Stimulated activated CD4-positive, alpha-beta T cell treated with anti-CD3 and anti-CD28 coated beads, Interleukin-2, amount 100 ng/mL, for 48 hours (primary cell): Measurements from ENCODE around the gene ACADL.
A peak's percentile ranks its signal among the peaks of the same experiment; 100 is the strongest.

Source experiments
- DNase-seq, 2 donors: peaks; one replicate each; pipeline ENCODE4 v3.0.0-alpha.2; 2020

The ACADL gene

DNA sequence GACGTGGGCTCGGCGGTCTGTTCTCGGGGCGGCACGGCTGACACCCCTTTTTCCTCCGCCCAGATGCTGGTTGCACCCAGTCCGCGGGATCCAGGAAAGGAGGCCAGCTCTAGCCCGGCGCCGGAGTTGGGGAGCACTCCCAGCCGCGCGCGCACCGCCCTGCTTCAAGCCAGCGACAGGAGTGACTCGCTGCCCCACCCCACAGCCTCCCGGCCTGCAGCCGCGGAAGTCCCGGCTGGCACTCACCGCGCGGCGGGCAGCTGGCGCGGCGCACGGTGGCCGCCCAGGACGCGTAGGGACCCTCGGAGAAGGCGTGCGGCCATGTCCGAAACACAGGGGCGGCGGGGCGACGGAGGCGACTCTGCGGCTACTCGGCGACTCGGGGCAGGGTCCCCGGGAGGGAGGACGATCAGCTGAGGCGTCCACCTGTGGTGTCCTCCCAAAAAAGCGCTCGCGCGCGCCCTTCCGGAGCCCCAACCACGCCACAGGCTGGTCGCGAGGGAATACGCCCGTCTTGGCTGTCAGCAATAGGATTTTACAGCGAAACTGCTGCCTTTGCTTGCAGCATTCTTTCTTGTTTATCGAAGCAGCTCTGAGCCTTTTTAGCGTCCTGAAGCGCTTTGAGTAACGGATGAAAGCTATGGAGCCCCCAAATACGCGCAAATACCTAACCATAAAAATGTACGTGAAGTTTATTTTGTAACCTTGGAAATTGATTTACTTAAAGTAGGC, at the start of gene ACADL:
TSS of gene ACADL (minus strand) at position 507 of the 732 bp plus-strand sequence. CDS start at position 323, 184 bp downstream.
- DNase-seq = peak in 1 of 2 donors; percentile 6

DNA sequence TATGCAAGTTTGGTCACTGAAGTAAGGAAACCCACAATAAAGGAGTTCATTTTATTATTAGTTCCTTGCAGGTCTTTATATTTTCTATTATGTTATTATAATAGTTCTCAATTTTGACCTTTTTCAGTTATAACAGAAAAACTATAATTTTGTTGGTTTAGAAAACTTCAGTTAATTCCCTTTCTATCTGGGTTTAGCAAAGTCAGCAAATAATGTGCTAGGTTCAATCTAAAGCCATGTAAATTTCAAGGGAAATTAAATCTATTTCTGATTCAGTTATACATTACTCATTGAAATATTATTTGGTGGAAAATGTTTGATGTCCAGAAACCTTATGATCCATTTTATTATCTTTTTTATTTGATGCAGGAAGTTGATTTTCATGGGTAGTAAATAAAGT, 46.1 kb upstream of the ACADL start:
- DNase-seq = no peak

DNA sequence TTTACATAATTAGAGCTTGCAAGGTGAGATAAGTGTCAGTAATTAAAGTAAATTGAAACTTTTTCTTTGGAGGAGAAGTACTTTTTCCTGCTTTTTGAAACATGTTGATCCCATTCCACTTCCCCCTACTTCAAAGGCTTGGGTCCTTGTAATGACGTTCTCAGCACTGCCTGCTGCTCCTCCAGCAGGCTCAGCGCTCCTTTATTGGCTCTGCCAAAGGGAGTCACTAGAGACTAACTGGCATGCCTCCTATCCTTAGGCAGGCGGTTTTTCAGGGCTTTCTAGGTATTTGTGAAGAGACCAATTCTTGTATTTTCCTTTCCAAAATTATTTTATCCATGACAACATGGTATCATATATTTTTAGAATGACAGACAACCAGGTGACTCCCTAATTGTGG, 43.9 kb upstream of the ACADL start:
- DNase-seq = no peak

DNA sequence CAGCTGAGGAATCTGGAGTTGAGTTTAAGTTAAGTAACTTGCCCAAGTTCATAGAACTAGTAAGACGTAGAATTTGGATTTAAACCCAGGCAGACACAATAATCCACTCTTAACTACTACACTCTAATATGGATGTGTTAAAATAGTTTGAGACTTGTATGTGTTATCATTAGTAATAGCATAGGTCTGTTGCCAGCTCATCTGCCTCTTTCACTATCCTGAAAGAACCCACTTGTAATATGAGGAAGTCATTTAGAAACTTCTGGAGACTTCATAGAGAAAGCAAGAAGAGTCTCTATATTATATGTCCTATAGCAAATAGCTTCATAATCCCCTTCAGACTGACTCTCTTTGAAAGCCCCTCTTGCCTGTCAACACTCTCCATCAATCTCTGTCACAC, 43.0 kb upstream of the ACADL start:
- DNase-seq = no peak

DNA sequence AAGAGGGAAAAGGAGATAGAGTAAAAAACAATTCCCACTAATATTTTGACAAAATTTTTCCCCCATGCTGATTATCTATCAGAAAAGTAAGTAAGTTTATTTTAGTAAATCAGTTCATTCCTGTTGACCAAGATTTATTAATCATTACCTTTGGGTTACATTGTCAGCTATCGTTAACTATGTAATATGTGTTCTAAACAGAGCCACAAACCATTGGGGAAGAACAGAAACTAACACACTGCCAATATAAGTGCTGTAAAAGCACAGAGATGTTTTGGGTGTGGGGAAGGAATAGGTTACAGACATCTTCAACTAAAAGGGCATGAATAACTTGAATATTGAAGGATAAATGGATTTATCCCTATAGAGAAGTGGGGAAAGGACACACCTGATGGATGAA, 42.5 kb upstream of the ACADL start:
- no peak for DNase-seq

DNA sequence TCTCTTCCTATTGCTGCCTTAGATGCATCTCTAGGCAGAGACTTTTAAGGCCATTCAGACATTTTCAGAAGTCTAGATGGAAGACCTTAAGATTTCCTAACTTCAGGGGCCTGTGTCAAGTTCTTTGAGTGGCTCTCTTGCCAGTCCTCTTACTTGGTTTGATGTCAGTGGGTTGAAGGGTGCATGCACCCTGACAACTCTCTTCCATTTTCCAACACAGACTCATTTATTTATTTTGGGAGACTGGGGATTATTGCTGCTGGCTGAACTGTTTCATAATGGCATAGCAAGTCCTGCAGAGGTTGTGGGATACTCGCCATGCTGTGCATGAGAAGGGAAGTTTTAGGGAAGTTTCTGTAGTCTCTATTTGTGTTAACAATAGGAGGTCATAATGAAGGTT, 39.0 kb upstream of the ACADL start:
- DNase-seq = no peak

DNA sequence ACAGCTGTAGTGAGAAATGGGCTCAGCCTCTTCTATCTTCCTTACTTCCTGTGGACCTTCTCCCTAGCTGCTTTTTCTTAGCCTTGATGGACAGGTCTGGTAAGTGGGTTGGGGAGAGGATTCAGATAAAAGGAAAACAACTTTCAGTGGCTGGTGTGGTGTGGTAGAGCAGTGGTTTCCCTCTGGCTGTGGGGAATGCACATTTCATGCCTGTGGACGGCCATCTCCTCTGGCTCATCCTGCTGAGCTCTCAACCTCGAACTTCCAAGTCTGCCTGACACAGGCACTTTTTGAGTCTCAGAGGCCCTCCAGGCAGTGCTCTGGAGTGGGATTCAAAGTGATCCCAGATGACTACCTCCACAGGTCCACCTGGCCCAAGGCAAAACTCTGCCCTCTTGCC, 38.6 kb upstream of the ACADL start:
- DNase-seq = no peak

DNA sequence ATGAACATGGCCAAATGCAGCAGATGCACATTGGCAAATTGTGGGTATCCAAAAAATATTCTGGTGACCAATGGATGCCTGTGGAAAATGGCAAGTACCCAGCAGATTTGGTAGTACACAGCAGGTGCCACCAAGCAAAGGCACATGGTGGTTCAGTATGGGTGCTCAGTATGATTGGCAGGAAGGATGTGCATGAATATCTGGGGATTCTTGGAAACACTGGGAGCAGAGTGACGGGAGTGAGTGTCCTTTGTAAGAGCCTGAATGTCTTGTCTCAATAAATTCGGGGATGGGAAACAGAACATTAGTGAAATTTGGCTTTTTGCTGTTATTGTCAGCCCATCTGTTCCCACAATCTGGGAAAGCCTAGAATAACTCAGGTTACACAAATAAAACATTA, 36.8 kb upstream of the ACADL start:
- DNase-seq = no peak

DNA sequence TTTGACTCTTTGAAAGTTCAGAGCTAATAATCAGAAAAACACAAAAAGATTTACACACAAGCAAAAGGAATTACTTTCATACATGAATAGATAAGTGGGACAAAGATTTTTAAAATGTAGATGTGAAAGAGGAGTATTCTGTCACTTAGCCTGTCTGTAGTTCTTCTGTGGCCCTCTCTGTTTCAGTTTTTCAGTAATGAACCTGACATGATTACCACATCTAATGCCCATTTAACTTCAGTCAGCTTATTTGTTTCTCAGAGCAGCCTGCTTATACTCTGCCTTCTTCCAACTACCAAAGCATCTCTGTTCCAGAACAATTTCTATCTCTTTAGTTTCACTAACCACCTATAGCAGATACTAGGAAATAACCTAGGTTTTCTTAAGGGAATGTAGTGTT, 34.4 kb upstream of the ACADL start:
- no peak for DNase-seq

DNA sequence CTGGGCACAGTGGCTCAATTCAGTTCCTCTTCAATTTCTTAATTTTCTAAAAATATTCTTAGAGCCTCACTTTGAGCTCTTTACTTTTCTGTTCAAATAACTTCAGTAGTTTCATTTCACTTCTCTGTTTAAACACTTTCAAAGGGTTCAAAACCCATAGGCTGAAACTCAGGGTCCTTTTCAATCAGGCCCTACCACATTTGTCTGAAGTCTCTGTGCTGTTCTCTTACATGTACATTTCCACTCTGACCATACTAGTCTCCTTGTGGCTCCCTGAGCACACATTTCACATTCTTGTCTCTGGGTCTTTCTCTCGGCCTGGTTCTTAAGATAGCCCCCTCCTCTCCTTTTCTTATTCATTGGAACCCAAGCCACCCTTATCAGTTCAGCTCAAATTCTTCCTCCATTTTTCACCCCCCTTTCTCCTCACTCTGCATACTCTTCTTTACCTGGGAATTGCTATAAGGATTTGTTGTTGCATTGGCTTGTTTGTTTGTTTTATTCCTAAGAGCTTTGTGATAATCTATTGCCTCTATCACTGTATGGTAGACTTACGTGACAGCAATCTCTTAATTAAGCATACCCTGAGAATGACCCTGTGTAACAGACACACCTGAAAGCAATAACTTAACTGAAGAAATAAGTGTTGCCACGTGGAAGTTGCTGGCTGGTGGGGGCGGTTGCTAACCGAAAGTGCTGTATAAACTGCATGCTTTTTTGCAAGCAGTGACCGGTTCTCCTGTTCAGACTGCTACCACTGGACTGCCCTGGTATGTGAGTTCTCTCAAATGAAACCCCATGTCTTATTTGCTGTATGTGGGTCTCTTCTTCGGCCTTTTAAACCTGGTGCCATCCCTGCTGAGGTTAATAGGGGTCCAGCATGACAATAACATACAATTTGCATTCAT, 27.7 kb upstream of the ACADL start:
- DNase-seq = no peak

DNA sequence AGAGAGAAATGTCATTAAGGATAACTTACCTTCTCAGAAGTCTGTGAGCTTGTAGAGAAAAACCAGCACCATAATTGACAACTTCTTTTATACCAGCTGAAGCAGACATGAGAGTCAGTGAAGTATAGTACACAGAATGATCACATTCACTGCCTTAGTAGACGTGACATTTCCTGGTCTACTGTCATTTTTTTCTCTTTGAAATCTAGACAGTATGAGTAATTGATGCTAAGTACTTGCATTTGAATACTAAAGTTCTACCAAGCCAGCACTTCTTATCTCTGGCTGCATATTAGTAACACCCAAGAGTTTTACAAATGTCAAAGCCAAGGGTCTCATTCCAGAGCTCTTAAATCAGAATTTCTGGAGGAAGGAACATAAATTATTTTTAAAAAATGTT, 25.4 kb upstream of the ACADL start:
- DNase-seq = no peak

DNA sequence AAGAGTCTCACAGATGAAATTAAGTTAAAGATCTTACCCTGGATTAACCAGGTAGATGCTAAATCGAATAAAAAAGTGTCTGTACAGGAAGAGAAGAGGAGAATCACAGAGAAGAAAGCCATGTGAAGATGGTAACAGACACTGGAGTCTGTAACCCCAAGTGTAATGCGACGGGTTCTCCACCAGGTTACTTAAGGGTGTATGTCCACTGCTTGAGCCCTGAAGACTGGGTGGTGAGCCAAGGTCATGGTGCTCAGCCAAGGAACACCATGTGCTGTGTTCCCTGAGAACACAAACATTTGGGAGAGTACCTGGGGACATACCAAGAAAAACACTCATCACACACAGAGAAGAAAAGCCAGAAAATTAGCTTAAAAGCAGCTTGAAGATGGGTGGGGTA, 8.2 kb upstream of the ACADL start:
- no peak for DNase-seq

DNA sequence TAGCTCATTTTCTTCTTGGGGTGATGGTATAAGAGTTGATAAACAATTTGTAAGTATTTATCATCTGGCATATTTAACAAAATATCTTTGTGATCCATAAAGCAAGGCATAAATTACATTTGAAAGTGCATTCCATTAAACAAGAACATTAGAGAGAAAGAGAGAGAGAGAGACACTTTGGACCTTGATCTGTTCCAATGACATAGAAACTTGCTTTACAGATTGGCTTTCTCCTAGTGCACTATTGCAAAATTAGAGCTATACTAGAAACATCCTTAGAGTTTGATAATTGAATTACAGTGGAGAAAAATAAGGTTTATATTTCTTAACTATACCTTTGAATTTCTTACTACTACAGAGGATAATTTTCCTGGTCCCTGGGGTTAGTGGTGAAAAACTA, 5.7 kb upstream of the ACADL start:
- DNase-seq = no peak

DNA sequence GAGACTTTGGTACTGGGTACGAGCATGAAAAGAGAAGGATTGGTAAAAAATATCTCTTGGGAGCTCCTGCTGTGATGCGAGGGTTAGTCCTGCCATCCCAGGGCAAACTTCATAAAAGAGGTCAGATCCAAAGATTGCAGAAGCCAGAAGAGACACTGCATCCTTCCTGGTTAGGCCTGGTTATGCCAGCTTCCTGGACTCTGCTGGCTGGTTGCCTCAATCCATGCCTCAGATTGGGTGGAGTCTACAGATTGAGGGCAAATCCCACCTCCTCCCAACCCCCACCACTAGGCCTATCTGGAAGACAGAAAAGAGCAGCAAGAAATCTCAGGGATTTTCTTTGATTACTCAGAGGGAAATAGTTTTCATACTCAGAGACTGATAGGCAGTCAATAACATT, 5.3 kb upstream of the ACADL start:
- DNase-seq = no peak

DNA sequence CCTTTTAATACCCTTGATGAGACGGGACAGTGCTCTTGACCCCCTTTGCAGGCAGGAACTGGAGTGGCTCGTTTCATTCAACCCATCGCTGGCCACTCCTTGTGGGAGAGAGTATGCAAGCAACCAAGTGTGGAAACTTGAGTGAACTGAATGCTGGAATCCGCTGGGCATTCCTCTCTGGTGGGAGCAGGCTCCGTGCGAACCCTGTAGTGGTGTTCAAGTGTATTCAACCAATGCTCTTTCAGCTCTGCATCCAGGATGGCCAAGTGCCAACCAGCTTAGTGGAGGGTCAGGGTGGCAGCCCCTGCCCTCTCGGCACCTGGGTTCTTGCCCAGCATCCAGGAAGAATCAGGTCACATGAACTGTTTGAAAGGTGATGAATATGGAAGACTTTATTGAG, 3.3 kb upstream of the ACADL start:
- no peak for DNase-seq

DNA sequence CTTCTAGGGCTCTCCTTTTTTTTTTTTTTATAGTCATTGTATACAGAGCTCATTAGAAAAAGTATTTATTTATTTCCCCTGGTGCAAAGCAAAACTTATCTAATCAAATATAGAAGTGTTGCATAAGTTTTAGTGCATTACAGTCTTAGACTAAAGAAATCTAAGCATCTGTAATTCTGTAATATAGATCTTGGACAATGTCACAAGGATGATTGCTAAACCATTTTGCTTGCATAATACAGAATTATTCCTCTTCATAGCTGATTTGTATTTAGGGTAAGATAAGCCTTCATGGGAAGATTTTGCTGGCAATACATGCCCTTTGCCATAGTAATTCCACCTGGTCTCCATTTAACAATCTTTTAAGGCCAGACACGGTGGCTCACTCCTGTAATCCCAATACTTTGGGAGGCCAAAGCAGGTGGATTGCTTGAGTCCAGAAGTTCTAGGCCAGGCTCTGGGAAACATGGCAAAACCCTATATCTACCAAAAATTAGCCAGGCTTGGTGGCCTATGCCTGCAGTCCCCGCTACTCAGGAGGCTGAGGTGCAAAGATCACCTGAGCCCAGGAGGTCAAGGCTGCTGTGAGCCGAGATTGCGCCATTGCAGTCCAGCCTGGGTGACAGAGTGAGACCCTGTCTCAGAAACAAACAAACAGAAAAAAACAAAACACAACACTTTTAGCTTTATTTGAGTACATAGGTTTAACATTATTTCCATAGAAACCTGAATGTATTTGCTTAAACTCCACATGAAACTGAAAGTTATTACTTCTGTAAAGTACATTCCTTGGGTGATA, 2.2 kb upstream of the ACADL start:
- DNase-seq = no peak

DNA sequence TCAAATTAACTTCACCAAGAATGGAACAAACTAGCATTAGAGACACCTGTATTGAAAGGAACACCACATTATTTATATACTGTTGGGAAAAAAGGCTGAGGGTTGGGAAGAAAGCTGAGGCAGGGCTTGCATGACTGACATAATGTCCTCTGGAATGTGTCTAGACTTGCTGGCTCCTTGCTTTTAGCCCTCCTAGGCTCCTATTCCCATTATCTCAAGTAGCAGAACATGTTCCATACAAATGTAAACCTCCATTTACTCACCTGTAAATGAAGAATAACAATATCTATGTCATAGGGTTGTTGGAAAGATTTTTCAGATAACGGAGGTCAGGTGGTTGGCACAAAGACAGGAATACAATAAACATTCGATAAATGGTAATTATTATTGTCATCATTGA, 976 bp upstream of the ACADL start:
- DNase-seq = no peak

DNA sequence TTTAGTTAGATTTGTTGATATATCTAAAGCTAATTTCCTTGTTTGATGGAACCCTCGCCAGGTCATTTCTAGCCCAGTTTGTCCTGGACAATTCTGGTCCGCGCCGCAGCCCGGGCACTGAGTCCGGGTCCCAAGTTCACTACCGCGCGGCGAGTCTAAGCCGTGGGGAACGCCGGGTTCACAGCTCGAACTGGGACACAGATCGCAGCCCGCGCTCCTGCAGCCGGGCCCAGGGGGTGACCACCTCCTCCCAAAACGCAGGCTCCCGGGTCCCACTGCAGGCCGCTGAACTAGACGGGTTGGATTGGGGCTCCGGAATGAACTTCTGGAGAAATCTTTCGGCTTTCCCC, 681 bp downstream of the ACADL start:
- no peak for DNase-seq

DNA sequence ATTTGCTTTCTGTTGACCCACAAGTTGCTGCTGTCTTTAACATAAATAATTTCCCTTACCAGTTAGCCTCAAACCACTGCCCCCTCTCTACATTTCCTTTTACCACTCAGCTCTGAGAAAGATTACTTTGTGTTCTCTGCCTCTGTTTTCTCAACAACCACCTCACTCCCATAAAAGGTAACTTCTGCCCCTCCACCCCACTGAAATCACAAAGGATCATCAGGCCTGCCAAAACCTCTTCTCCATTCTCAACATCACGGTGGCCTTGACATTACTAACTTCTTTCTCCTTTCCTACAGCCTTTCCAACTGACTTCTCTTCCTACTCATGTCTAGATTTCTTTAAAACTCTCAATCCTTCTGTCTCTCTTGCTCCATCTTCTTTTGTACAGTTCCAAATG, 10.1 kb downstream of the ACADL start:
- no peak for DNase-seq

DNA sequence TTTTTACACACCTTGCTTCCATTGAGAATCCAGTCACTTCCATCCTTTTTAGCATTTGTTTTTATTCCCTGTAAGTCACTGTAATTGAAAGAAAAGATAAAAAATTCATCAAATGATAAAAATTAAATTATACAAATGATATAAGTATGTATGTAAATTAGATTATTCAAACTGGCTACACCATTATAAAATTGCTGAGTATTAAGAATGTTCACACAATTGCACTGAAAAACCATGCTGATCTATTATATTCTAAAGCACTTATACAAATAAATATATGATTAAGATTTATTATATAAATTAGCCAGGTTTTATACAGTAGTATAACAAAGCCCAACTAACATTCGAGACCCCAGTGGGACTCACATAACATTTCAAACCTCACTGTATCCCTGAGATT, 15.1 kb downstream of the ACADL start:
- DNase-seq = no peak

DNA sequence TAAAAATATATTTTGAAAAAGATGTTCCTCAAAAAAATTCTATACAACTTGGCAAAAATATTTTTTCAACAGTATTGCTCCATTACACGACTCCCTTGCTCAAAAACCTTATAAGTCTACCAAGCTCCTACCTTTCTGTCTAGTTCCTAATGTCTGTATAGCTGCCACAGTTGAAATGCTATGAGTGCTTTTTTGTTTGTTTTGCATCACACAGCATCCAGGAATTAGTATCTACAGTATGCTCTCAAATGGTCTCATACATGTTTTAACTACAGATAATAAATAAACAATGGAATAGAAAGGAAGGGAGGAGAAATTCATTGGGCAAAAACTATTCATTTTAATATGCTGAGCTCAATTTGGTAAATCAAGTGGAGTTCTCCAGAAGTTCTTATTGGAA, 17.3 kb downstream of the ACADL start:
- no peak for DNase-seq

DNA sequence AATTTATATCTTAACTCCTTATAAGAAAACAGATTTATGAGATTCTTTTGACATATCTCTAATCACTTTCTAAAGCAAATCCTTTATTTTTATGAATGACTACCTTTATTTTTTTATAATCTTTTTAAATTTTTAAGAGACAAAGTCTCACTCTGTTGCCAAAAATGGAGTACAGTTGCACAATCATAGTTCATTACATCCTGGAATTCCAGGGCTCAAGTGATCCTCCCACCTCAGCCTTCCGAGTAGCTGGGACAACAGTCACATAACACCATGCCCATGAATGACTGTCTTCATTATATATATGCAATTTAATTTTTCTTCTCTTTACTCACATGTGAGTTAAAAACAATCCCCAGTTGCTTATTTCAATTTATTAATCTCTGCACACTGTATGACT, 21.7 kb downstream of the ACADL start:
- no peak for DNase-seq

DNA sequence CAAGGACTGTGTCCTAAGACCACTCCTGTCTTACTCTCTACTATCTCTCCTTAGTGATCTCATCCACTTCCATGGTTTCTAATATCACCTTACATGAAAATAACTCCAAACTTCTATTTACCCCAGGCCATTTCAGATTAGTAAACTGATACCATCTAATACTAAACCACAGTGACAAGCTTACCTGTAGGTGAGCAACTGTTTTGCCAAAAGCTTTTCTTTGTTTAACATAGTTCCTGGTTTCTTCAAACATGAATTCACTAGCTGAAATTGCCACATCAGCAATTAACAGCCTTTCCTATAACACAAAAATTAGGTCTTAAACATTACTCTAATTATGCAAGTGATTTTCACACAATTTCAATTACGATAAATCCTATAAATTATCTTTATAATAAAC, 22.1 kb downstream of the ACADL start:
- DNase-seq = no peak

DNA sequence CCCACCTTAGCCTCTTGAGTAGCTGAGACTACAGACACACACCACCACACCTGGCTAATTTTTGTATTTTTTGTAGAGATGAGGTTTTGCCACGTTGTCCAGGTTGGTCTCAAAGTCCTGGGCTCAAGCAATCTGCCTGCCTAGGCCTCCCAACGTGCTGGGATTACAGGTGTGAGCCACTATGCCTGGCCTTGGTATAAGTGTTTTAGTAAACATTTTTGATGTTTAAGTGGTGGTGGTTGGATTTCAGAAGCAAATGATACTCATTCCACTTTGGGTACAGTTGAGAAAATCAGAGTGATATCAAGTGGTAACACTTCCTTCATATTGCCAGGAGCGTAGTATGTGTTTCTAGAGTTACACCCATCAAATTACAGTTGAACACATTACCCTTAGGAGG, 25.4 kb downstream of the ACADL start:
- DNase-seq = no peak
